Fibroblast of the aortic adventitia (primary cell): ENCODE measurements around the gene BBS9. TPM values are rescaled to one million over a fixed set of nuclear protein-coding genes. Genes with fewer than 3 reads are reported as not detected.

Experiments
- DNase-seq: peaks from one replicate; pipeline ENCODE4 v3.0.0-alpha.2; 2010; ENCODE audit warnings: low read depth
- H3K4me3 ChIP-seq: 2 replicates; pipeline ENCODE4 v1.5.1; 2011; ENCODE audit warnings: low read depth, mild to moderate bottlenecking, control low read depth, low read length, moderate library complexity
- total RNA-seq: library from RNA; depleted of rRNA; stranded (reverse); fragments of >200 nt; gene quantifications from 2 replicates; pipeline ENCODE4 v1.2.3, GENCODE V29; 2012; ENCODE audit warnings: low replicate concordance
- TF ChIP-seq, protein P1 (sequence below): IDR thresholded peaks from 2 replicates; pipeline ENCODE4 v1.5.1; 2011; ENCODE audit warnings: mild to moderate bottlenecking, low read length, control low read depth, inconsistent platforms; ENCODE audit not compliant: insufficient read depth

BBS9 gene
- total RNA-seq, 1 donor, result 26.8 TPM

- no peak for DNase-seq
- TF ChIP-seq, protein P1, sequence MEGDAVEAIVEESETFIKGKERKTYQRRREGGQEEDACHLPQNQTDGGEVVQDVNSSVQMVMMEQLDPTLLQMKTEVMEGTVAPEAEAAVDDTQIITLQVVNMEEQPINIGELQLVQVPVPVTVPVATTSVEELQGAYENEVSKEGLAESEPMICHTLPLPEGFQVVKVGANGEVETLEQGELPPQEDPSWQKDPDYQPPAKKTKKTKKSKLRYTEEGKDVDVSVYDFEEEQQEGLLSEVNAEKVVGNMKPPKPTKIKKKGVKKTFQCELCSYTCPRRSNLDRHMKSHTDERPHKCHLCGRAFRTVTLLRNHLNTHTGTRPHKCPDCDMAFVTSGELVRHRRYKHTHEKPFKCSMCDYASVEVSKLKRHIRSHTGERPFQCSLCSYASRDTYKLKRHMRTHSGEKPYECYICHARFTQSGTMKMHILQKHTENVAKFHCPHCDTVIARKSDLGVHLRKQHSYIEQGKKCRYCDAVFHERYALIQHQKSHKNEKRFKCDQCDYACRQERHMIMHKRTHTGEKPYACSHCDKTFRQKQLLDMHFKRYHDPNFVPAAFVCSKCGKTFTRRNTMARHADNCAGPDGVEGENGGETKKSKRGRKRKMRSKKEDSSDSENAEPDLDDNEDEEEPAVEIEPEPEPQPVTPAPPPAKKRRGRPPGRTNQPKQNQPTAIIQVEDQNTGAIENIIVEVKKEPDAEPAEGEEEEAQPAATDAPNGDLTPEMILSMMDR, result no peak
- no peak overlapping the region for H3K4me3 ChIP-seq
Measured at GRCh38 chr7:33642312-33642711, 512.9 kb downstream of the BBS9 start.

DNA sequence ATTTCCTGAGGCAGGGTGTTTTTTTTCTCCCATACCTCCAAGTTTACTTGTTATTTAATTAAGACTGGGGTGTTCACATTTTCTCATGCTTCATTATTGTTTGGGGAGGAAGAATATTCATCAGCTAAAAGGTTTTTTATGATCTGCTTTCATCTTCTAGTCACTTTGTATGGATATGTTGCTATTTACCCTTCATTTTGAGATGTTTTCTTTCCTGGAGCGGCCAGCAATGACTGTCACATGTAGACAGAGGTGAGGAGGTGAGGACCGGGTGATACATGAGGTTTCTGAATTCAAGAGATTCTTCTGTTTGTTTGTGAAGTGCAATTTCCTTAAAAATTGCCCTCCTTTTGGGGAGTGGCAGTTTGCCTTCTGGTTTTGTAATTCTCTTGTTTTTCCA lies 514.2 kb downstream of the BBS9 start:
- DNase-seq, result no peak
- no peak overlapping the region for H3K4me3 ChIP-seq
- TF ChIP-seq, protein P1, result no peak

DNA sequence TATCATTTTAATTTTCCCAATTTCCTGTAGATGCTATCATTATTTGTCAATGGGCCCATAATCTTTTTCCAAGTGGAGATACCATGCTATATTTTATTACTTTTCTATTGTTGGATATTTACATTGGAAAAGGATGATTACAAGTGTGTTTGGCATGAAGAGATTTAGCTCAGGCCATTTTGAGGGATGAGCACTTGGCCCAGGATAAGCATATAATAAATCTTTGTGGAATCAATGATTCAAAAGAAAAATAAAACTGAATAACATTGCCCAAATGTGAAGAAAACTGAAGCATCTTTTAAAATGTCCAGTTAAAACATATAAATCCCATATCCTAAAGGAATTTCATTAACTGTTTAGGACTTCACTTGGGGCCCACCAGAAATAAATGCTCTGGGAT lies 515.1 kb downstream of the BBS9 start:
- DNase-seq, result no peak
- TF ChIP-seq, protein P1, result no peak
- H3K4me3 ChIP-seq, result no peak overlapping the region

DNA sequence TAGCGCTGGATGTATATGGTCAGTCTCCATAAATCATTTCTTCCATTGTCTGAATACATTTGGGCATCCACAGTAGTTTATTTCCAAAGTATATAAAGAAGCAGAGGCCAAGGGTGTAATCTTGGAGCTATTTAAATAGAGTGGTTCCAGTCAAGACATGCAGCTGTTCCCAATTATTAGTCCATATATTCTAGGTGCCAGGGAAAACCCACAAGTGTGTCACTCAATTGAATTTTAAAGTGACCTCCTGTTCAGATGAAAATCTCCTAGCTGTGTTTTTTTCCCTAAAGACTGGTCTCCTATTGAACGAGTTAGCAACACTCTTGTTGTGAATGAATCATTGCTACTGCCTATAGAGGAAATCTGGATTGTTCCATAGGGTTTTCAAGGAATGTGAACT lies 515.7 kb downstream of the BBS9 start:
- peak; percentile 53 for DNase-seq
- H3K4me3 ChIP-seq, result no peak overlapping the region
- TF ChIP-seq, protein P1, result no peak

DNA sequence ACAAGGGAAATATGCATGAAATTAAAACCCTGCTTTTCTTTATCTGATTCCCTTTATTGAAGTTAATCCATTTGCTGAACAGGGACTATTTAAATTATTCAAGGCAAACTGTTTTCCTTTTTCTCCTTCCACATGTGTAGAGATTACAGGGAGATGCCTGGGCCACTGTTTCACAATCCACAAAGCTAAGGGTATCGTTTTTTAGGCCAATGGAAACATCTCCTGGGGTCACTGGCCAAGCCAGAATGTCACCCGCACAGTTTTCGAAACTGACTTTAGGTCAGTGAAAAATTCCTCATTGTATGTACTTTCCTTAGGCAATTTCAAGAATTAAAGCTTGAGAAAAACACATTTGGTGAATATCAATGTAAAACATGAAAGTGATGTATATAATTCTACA lies 516.8 kb downstream of the BBS9 start:
- DNase-seq, result no peak
- TF ChIP-seq, protein P1, result no peak
- H3K4me3 ChIP-seq, result no peak overlapping the region

DNA sequence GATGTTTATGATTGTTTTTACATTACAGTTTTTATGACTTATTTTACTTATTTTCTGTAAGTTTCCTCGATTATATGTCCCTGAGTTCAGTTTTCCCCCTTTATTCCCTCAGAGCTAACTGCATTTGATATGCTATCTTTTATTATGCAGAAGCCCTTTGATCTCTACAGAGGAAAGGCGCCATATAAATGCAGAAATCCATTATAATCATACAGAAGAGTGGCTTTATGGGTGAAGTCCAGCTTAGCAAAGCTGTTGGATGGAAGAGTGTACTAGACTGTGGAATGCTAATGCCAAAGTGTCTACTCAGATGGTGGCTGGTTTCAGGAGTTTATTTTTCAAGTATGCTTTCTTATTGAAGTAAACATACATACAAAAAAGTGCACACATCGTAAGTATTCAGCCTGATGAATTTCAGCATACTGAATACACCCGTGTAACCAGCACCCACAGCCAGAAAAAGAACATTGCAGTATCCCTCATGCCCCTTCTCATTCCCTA lies 517.6 kb downstream of the BBS9 start:
- TF ChIP-seq, protein P1, result no peak
- no peak overlapping the region for H3K4me3 ChIP-seq
- DNase-seq, result no peak

- TF ChIP-seq, protein P1, result no peak
- DNase-seq, result no peak
- no peak overlapping the region for H3K4me3 ChIP-seq
Measured at GRCh38 chr7:33649476-33650441, 520.4 kb downstream of the BBS9 start.
